Rectal smooth muscle tissue (tissue), 1 donor: Measurements from ENCODE around the gene ORC3.
"Not testable (repeated sequence)": the region's sequence is repeated elsewhere in the genome, so short reads cannot be mapped to it uniquely, and the experiment has no call there.

Experiments used
- H3K27ac ChIP-seq: one replicate; pipeline ENCODE4 v1.7.0; 2013; ENCODE audit warnings: low read depth, low read length, inconsistent platforms
- H3K27me3 ChIP-seq: one replicate; pipeline ENCODE4 v1.7.0; 2013; ENCODE audit warnings: low read length; ENCODE audit not compliant: control insufficient read depth, insufficient read depth
- H3K36me3 ChIP-seq: one replicate; pipeline ENCODE4 v1.7.0; 2013; ENCODE audit warnings: low read length; ENCODE audit not compliant: control insufficient read depth, insufficient read depth
- H3K4me1 ChIP-seq: one replicate; pipeline ENCODE4 v1.7.0; 2013; ENCODE audit warnings: low read length; ENCODE audit not compliant: control insufficient read depth, insufficient read depth
- H3K4me3 ChIP-seq: one replicate; pipeline ENCODE4 v1.7.0; 2013; ENCODE audit warnings: low read length
- H3K9ac ChIP-seq: one replicate; pipeline ENCODE4 v1.7.0; 2013; ENCODE audit warnings: low read length

ORC3 gene

DNA sequence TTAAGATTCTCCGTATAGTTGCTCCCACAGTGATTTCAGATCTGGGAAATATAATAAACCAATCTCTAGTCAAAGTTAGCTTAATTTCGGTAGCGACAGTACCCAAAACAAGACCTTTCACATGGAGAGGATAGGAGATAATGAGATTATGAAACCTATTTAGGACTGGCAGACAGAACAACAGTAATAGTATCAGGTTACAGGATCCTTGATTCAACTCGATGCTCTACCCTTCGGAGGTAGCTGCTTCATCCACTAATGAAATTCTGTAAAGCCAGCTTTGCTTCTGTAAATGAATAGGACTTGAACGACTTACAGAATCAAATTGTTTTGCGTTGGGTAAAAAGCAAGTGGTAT is 112.6 kb downstream of the ORC3 start:
- Histone ChIP-seq H3K36me3 (peaks cover 2% of the 10 kb centered on the region), H3K4me3 (peak overlapping the region; percentile 68), H3K9ac (no peak overlapping the region), H3K4me1 (peaks cover 9% of the 10 kb centered on the region), H3K27ac (peak overlapping the region; percentile 67), H3K27me3 (no peaks in the 10 kb centered on the region)

DNA sequence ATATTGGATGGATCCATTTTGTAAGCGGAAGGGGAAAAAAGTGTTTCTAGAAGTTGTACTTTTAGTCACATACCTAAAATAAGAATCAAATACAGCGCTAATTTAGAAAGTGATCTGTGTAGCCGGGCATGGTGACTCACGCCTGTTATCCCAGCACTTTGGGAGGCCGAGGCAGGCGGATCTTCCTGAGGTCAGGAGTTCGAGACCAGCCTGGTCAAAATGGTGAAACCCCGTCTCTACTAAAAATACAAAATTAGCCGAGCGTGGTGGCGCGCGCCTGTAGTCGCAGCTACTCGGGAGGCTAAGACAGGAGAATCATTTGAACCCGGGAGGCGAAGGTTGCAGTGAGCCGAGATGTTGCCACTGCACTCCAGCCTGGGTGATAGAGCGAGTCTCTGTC is 113.1 kb downstream of the ORC3 start:
- H3K9ac ChIP-seq, H3K36me3 ChIP-seq, H3K4me1 ChIP-seq, H3K27me3 ChIP-seq: not testable (repeated sequence)
- H3K4me3 ChIP-seq, result peak overlapping the region; percentile 68
- H3K27ac ChIP-seq, result peak overlapping the region; percentile 67

DNA sequence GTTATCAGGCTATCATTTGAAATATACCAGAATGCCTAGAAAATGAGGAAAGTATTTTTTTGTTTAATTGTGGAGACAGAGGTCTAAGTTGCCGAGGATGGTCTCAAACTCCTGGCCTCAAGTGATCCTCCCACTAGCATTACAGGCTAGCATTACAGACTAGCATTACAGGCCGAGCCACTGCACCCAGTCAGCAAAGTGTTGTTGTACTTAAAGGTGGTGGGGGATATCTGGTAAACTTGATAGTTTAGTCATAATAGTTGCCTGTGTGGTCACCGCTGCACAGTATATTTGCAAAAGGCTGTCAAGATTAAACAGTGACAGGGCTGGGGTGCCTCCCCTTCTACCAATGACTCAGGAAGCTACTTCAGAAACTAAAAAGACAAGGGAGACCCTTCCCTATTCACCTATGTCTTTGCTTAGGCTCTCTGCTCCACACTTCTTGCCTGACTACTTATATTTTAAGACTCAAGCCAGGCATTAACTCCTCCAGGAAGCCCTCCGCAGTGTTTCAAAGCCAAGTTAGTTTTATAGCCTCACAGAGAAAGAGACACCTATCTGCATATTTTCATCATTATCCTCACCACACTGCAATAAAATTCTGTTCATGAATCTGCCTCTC is 115.2 kb downstream of the ORC3 start:
- Histone ChIP-seq H3K4me1 (no peaks in the 10 kb centered on the region), H3K4me3 (no peak overlapping the region), H3K27ac (no peak overlapping the region), H3K27me3 (no peaks in the 10 kb centered on the region), H3K36me3 (peaks cover 2% of the 10 kb centered on the region), H3K9ac (no peak overlapping the region)

DNA sequence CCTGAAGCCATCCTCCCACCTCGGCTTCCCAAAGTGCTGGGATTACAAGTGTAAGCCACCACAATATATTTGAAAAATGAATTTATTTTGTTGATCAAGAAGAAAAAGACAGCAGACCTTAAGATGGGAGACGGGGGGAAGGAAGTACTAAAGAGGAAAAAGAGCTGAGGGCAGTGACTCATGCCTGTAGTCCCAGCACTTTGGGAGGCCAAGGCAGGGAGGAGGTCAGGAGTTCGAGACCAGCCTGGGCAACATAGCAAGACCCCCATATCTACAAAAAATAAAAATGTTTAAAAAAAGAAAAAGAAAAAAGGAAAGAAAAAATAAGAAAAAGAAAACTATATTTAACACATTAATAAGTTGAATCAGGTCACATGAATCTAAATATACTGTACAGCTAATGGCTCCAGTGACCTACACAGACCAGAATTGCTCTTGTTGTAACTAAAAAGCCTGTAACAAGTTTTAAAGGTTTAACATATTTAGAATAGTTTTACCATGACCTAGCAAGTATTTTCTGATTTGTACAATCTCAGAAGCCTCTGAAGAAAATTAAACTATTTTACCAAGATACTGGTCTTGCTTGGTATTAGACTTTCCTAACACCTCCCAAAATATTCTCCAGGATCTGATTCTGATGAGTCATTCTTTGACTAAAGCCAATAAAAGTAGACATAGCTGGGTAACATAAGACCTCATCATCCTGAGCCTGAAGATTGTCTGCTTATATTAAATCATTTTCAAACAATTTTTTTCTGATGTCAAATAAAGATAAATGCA is 116.4 kb downstream of the ORC3 start:
- Histone ChIP-seq H3K9ac (no peak overlapping the region), H3K27me3 (no peaks in the 10 kb centered on the region), H3K36me3 (peaks cover 2% of the 10 kb centered on the region), H3K4me3 (no peak overlapping the region), H3K4me1 (no peaks in the 10 kb centered on the region), H3K27ac (no peak overlapping the region)

DNA sequence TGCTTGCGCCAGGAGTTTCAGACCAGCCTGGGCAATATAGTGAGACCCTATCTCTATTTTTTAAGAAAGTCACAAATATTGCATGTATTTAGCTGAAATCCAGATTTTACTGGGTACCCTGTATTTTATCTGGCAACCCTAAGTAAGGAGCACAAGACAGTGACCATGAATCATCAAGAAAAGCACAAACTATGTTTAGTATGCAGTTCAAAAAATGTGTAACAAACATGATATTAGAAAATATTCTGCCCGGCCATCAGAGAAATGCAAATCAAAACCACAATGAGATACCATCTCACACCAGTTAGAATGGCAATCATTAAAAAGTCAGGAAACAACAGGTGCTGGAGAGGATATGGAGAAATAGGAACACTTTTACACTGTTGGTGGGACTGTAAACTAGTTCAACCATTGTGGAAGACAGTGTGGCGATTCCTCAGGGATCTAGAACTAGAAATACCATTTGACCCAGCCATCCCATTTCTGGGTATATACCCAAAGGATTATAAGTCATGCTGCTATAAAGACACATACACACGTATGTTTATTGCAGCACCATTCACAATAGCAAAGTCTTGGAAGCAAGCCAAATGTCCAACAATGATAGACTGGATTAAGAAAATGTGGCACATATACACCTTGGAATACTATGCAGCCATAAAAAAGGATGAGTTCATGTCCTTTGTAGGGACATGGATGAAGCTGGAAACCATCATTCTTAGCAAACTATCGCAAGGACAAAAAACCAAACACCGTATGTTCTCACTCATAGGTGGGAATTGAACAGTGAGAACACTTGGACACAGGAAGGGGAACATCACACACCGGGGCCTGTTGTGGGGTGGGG is 118.9 kb downstream of the ORC3 start:
- H3K4me1 ChIP-seq, H3K9ac ChIP-seq, H3K36me3 ChIP-seq, H3K27ac ChIP-seq, H3K4me3 ChIP-seq, H3K27me3 ChIP-seq: not testable (repeated sequence)

DNA sequence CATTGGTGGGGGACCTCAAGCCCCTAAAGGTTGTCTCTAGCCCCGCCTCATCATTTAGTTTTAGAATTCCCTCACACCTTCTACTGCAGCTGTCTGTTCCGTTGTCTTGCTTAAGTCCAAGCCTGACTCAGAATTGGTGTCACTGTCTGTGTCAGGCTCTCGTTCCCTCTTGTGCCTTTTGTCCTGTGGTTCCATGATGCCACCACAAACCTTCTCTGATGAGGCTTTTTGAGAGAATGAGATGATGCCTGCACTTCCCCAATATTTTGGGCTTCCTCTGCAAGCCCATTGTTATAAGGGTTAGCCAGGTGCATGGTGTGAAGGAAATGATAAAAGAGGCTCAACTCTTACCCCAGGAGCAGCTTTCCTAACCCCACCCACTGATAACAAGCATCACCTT is 120.2 kb downstream of the ORC3 start:
- Histone ChIP-seq H3K27me3 (no peaks in the 10 kb centered on the region), H3K36me3 (no peaks in the 10 kb centered on the region), H3K9ac (no peak overlapping the region), H3K27ac (no peak overlapping the region), H3K4me1 (no peaks in the 10 kb centered on the region), H3K4me3 (no peak overlapping the region)

DNA sequence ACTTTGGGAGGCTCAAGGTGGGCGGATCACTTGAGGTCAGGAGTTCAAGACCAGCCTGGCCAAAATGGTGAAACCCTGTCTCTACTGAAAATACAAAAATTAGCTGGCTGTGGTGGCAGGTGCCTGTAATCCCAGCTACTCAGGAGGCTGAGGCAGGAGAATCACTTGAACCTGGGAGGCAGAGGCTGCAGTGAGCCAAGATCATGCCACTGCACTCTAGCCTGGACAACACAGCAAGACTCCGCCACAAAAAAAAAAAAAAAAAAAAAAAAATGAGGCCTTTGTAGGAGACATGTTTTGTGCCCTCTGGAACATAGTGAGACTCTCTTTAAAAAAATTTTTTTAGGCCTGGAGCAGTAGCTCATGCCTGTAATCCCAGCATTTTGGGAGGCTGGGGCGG is 122.8 kb downstream of the ORC3 start:
- not testable (repeated sequence) for H3K9ac ChIP-seq, H3K27me3 ChIP-seq, H3K4me1 ChIP-seq, H3K4me3 ChIP-seq, H3K27ac ChIP-seq, H3K36me3 ChIP-seq

DNA sequence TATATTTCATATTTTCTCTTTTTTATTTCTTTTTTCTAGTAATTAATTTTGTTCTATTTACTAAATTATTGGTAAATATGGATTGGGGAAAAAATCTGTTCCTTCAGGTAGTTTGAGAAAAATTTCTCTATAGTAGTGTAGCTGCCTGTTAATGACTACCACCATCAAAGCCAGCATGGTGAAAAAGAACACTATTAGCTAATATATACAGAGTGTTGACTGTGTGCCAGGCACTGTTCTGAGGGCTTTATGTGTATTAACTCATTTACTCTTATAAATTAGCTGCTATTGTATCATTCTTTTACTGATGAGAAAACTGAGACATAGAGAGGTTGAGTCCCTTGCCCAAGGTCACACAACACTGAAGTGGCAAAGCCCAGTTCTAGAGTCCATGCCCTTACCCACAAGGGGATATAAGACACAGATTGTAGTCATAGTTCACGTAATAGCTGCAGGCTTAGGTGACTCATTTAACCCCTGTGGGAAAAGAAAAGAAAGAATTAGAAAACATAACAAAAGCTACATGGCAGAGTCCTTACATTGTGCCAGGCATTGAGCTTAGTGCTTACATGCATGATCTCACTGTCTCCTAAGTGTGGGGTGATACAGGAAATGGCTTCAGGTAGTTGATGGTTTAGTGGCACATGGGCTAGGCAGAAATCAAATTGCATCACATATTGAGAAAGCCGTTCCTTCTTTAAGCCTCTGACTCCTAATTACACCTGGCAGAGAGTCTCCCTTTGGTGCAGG is 124.3 kb downstream of the ORC3 start:
- no peak overlapping the region for H3K27ac ChIP-seq
- no peaks in the 10 kb centered on the region for H3K27me3 ChIP-seq
- H3K4me1 ChIP-seq, result no peaks in the 10 kb centered on the region
- no peaks in the 10 kb centered on the region for H3K36me3 ChIP-seq
- no peak overlapping the region for H3K9ac ChIP-seq
- H3K4me3 ChIP-seq, result no peak overlapping the region
